Lower lobe of right lung (tissue), 2 donors: Measurements from ENCODE around the gene EVI5. TPM values are rescaled to one million over a fixed set of nuclear protein-coding genes. Genes with fewer than 3 reads are reported as not detected.
A peak's percentile ranks its signal among the peaks of the same experiment; 100 is the strongest.

ENCODE experiments used
- ATAC-seq, 2 donors: fragments of 200-7000 bp; cut with Tn5 transposase; one replicate each; pipeline ENCODE4 v1.9.1; 2020 to 2022; ENCODE audit warnings: mild to moderate bottlenecking in 2 of 2, moderate library complexity in 2 of 2
- DNase-seq: peaks from one replicate; pipeline ENCODE4 v3.0.0-alpha.2; 2020
- H3K27ac ChIP-seq: fragments of 200-600 bp; one replicate; pipeline ENCODE4 v1.8.0; 2022
- H3K27me3 ChIP-seq: fragments of 200-600 bp; one replicate; pipeline ENCODE4 v1.8.0; 2022; ENCODE audit warnings: low read depth
- H3K36me3 ChIP-seq: fragments of 200-600 bp; one replicate; pipeline ENCODE4 v1.8.0; 2022; ENCODE audit warnings: mild to moderate bottlenecking
- H3K4me1 ChIP-seq: fragments of 200-600 bp; one replicate; pipeline ENCODE4 v1.8.0; 2022
- H3K4me3 ChIP-seq: fragments of 200-600 bp; one replicate; pipeline ENCODE4 v1.8.0; 2022; ENCODE audit warnings: mild to moderate bottlenecking
- H3K9me3 ChIP-seq: fragments of 200-600 bp; one replicate; pipeline ENCODE4 v1.8.0; 2022
- CTCF ChIP-seq: fragments of 200-600 bp; IDR thresholded peaks from one replicate; pipeline ENCODE4 v1.8.0; 2022; ENCODE audit warnings: antibody characterized with exemption, mild to moderate bottlenecking
- intact Hi-C: fragments of 100-400 bp; cut with DNase I; formaldehyde crosslinking; loops from one replicate; pipeline ENCODE4 v1.11.0; 2022
- total RNA-seq: library from RNA; stranded (reverse); fragmentation: NEBNext Ultra II Directional; extraction: Animal tissue kit (Norgen Biotek cat#: 25700); gene quantifications from one replicate; pipeline ENCODE4 v1.2.1, GENCODE V29; 2021
- donor health status: DM: no; HTN: yes; CAD: no; lungs with severe emphysema.

Gene EVI5
- total RNA-seq, 1 donor from 2014 or later, result 48.5 TPM

DNA sequence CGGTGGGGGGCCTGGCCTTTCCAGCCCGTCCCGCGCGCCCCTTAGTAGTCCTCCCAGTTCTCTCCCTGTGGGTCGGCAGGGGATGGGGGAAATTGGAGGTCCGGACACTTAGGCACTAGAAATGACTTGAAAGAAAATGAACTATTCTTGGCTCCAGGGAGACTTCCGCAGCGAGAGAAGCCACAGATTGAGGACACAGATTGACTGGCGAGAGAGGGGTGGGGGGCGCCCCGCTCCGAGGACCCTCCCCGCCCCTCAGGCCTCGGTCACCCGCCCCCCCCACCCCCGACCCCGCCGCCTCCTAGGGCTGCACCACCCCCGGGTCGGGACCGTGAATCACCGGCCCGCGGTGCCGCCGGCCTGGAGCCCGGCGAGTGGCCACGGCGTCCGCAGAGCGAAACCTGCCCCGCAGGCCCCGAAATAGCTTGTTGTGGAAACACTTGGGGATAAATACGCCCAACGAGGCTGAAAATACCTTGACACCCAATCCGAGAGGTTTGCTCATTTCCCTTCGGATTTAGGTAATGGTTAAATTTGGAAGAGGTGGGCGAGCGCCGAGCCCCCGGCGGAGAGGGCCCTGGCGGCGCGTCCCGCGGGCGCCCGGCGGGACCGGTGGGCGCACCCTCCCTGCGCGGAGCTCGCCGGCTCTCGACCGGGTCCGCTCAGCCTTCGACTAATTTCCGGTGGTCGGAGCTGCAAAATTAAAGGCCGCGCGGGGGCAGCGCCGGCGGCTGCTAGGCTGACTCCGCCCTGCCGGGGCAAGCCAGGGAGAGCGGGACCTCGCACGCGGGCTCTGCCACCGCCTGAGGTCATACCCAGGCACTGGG, 298.4 kb downstream of the EVI5 start, which contains the start of gene GFI1:
TSS of gene GFI1 (minus strand) at position 675 of the 827 bp plus-strand sequence. CDS start 3,438 bp downstream, outside the sequence.
- intact Hi-C loops, result no loop called here

GRCh38 chr1:92485381-92486250, 299.3 kb downstream of the EVI5 start:
- peak; percentile 63 to 74 for ATAC-seq
- Histone ChIP-seq H3K36me3 (no peaks in the 10 kb centered on the region), H3K9me3 (no peaks in the 10 kb centered on the region), H3K4me1 (peaks cover 62% of the 10 kb centered on the region), H3K4me3 (peak overlapping the region; percentile 63), H3K27ac (peak overlapping the region; percentile 73), H3K27me3 (peaks cover 83% of the 10 kb centered on the region)
- peak; percentile 30 for TF ChIP-seq CTCF
- intact Hi-C loops, result no loop called here
- peak; percentile 81 for DNase-seq

More for the DNA sequence above, 298.4 kb downstream of the EVI5 start, which contains the start of gene GFI1:
- peak; percentile 26 to 29 for ATAC-seq
- Histone ChIP-seq H3K4me1 (peaks cover 53% of the 10 kb centered on the region), H3K27me3 (peaks cover 75% of the 10 kb centered on the region), H3K36me3 (no peaks in the 10 kb centered on the region), H3K4me3 (peak within 1 kb of the TSS; percentile 63), H3K9me3 (no peaks in the 10 kb centered on the region), H3K27ac (peak within 1 kb of the TSS; percentile 73)
- no peak for TF ChIP-seq CTCF
- peak; percentile 63 for DNase-seq

DNA sequence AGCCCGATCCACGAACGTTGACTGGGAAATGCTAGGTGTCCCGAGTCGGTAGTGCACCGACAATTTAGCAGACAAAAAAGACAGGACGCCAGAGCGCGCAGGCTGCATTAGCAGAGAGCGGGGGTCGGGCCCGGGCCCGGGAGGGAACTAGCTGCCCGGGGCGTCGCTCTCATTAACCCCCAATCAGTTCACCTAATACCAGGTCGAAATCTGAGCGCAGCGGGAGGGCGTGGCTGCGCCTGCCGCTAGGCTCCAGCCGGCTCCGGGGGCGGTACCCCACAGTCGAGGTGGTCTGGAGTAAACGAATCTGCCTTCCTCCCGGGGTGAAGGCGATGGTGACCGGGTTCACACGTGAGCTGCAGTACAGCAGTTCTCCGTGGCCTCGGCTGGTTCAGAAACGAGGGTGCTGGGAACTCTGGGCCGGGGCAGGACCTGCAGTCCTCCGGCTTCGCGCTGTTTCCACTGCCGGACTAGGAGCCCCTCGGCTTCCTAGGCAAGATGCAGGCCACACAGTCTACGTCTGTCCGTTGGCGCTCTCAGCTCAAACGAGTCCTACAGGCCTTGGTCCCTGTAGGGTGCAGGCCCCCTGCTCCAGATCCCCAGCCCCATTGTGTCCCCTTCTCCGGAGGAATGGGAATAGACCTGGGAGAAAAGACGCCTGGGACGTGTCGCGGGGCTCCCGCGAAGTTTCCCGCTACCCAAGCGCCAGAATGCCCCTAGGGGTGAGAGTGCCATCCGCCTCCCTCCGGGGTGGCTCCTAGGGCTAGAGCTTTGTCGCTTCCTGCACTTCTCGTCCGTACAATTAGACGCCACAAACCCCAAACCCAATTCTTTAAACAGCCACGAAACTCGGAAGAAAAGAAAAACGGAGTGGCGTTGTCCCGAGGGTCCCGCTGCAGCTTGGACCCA, 300.2 kb downstream of the EVI5 start:
- Histone ChIP-seq H3K4me3 (peak overlapping the region; percentile 63), H3K4me1 (peaks cover 68% of the 10 kb centered on the region), H3K36me3 (no peaks in the 10 kb centered on the region), H3K27ac (peak overlapping the region; percentile 73), H3K27me3 (peaks cover 92% of the 10 kb centered on the region), H3K9me3 (no peaks in the 10 kb centered on the region)
- DNase-seq (peak; percentile 66), ATAC-seq (peak; percentile 16 to 23)
- intact Hi-C loops, result no loop called here
- TF ChIP-seq CTCF, result no peak

DNA sequence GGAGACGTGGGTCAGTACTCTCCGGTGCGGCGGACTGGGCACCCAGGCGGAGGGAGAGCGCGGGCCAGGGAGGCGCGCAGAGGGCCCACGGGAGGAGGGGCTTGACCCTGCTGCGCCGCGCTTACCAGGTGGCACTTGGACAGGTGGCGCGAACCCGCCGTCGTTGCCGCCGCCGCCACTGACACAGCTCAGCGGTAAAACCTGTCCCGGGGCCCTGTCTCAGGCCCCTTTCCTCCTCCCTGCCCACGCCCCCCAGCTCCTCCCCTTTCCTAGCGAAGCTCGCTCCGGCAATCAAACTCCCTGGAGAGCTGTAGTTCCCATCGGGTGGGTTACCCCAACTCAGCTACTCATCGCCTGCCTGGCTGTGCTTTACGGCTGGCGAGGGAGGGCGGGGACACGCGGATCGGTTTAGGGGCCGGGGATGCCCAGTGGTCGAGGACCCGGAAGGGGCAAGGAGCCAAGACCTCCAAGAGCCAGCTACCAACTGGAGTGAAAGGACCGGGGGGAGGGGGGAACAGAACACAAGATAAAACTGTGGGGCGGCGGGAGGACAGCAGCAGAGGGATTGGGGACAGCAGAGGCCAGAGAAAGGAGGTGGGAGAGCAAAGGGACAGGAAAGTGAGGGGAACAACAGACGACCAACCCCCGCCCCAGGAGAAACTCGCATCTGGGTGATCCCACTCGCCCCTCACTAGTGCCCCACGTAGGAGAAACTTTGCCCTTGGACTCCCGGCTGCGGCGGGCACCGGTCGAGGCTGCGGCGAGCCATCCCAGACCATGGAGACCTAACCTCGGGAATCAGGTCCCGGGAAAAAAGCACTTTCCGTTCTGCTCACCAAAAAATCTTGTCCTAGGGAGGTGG, 301.1 kb downstream of the EVI5 start:
- H3K4me3 ChIP-seq, result peak overlapping the region; percentile 63
- H3K27me3 ChIP-seq, result peaks cover 97% of the 10 kb centered on the region
- no peaks in the 10 kb centered on the region for H3K36me3 ChIP-seq
- peaks cover 68% of the 10 kb centered on the region for H3K4me1 ChIP-seq
- TF ChIP-seq CTCF, result no peak
- DNase-seq (peak; percentile 49), ATAC-seq (peak; percentile 8 to 10)
- H3K9me3 ChIP-seq, result no peaks in the 10 kb centered on the region
- H3K27ac ChIP-seq, result peak overlapping the region; percentile 53
- intact Hi-C loops, result no loop called here
